Measurements from ENCODE around the gene NINL. TPM values are rescaled to one million over a fixed set of nuclear protein-coding genes. Genes with fewer than 3 reads are reported as not detected.

Gene NINL
- total and polyA plus RNA-seq, 2 of the 4 experiments (the other 2 are of a cell fraction), result 3.0 to 10.4 TPM

- peaks cover 7 to 75% of the 10 kb centered on the region in 2 experiments; a peak in 3 of 4 replicates for H3K79me1 ChIP-seq (ENCODE audit: low read depth in 1 of 2, low read length in 2 of 2)
- H3K4me3 ChIP-seq (ENCODE audit: insufficient read depth, low read depth, low read length), result no peak overlapping the region
- peak overlapping the region; percentile 83 for H3K4ac ChIP-seq (ENCODE audit: low read depth, low read length)
- no peak overlapping the region; the same call in 1 of the 2 replicates for H4K91ac ChIP-seq (ENCODE audit: insufficient read depth, low read depth, low read length)
- H2BK15ac ChIP-seq (ENCODE audit: low read depth, low read length), result peak overlapping the region; percentile 39; the same call in 1 of the 3 replicates
- peak overlapping the region; percentile 61 for H2BK120ac ChIP-seq (ENCODE audit: low read depth, low read length)
- H4K8ac ChIP-seq (ENCODE audit: low read depth in 2 of 2, low read length in 2 of 2), result peak overlapping the region in 1 of 2 experiments; percentile 42; a peak in 1 of 4 replicates
- no peaks in the 10 kb centered on the region for H3K36me3 ChIP-seq (ENCODE audit: control insufficient read depth, insufficient read depth, low read length)
- CTCF ChIA-PET, result interaction anchor here (0.5 kb wide), 1 partner anchor 196 kb away, joined by 6 read pairs; no protein-coding TSS in a partner anchor
- peak overlapping the region; percentile 29 for H3K18ac ChIP-seq (ENCODE audit: low read depth, low read length)
- H3K14ac ChIP-seq (replicated peaks; ENCODE audit: low read depth, low read length), result peak overlapping the region; percentile 82
- no peak overlapping the region; the same call in 1 of the 2 replicates for H3K56ac ChIP-seq (ENCODE audit: extremely low read depth, insufficient read depth, low read length)
- peak overlapping the region; percentile 83 for H3K23ac ChIP-seq (ENCODE audit: low read depth, low read length)
- ATAC-seq (ENCODE audit: low read depth), result 0 out of 2 replicates have a peak, but pooled peaks have one; percentile 4
- H3K4me1 ChIP-seq (ENCODE audit: control insufficient read depth, insufficient read depth, low read length), result peaks cover 30% of the 10 kb centered on the region
- H3K4me2 ChIP-seq (ENCODE audit: low read depth, low read length), result peak overlapping the region; percentile 57
- peak overlapping the region; percentile 15; the same call in 1 of the 2 replicates for H2BK20ac ChIP-seq (ENCODE audit: low read depth, low read length)
- peaks cover 39% of the 10 kb centered on the region for H3K9me1 ChIP-seq (ENCODE audit: insufficient read depth, low read length)
- H2AK9ac ChIP-seq (replicated peaks; ENCODE audit: low read depth, low read length, poor library complexity), result no peak overlapping the region
- peaks cover 41% of the 10 kb centered on the region for H4K20me1 ChIP-seq (ENCODE audit: insufficient read depth, low read length)
- no peaks in the 10 kb centered on the region for H3K27me3 ChIP-seq (ENCODE audit: control insufficient read depth, insufficient read depth, low read length)
- BruUV-seq (replicated peaks), result no TSS peak
- TF ChIP-seq MAFK (IDR thresholded peaks at IDR 0.05; ENCODE audit: low read depth, low read length) (no peak), BHLHE40 (IDR thresholded peaks at IDR 0.05; ENCODE audit: low read depth, low read length) (no peak), ELK1 (IDR thresholded peaks at IDR 0.05; ENCODE audit: borderline replicate concordance, low read depth, low read length) (no peak), RFX5 (IDR thresholded peaks at IDR 0.05; ENCODE audit: low read depth, low read length) (no peak), CHD1 (IDR thresholded peaks at IDR 0.05; ENCODE audit: low read depth, low read length) (no peak), RCOR1 (IDR thresholded peaks at IDR 0.05; ENCODE audit: insufficient replicate concordance, low read length) (no peak), SMC3 (IDR thresholded peaks at IDR 0.05; ENCODE audit: low read depth, low read length) (no peak), MXI1 (IDR thresholded peaks at IDR 0.05; ENCODE audit: borderline replicate concordance, low read depth, low read length) (no peak), NFE2L2 (IDR thresholded peaks at IDR 0.05; ENCODE audit: low read depth, low read length) (no peak)
- peak overlapping the region; percentile 78 for H2AK5ac ChIP-seq (ENCODE audit: low read depth, low read length)
- peak overlapping the region; percentile 12 for H2AFZ ChIP-seq (replicated peaks; ENCODE audit: low read length, poor library complexity)
- intact Hi-C loops (cut with micrococcal nuclease), result loop anchor here (10.0 kb wide), 1 partner anchor 46 kb away; no protein-coding TSS in a partner anchor
- peak overlapping the region; percentile 47; the same call in 1 of the 2 replicates for H4K5ac ChIP-seq (ENCODE audit: low read depth, low read length)
- H3K27ac ChIP-seq (ENCODE audit: insufficient read depth, low read length), result peak overlapping the region; percentile 80; the same call in 1 of the 2 replicates
- POLR2A ChIA-PET (ENCODE audit: unreplicated experiment), result no interaction called here
- no peak for DNase-seq
- in situ Hi-C loops (cut with MboI; ENCODE audit: low sequenced_read_pairs), result loop anchor here (25.0 kb wide), 1 partner anchor 237 kb away; no protein-coding TSS in a partner anchor
- dilution Hi-C loops (cut with HindIII; ENCODE audit: low sequenced_read_pairs, unreplicated experiment), result no loop called here
- H3K9me3 ChIP-seq (ENCODE audit: control insufficient read depth, insufficient read depth, low read length), result no peaks in the 10 kb centered on the region
- peak overlapping the region; percentile 35 for H2BK5ac ChIP-seq (ENCODE audit: low read depth, low read length, poor library complexity, severe bottlenecking)
- 100% methylated on average over 1 of the region's 15 CpGs; no CpG with 5 or more reads in 1 of the 2 experiments for WGBS, 2 experiments (ENCODE audit: extremely low coverage in 2 of 2, insufficient read length in 1 of 2)
- H3K9ac ChIP-seq (ENCODE audit: low read depth, low read length), result 0 out of 2 replicates have a peak overlapping the region, but pooled peaks have one; percentile 30
Measured at GRCh38 chr20:25549172-25549773, 36.1 kb downstream of the NINL start.
